ENCODE measurements around the gene BABAM2.
A peak's percentile ranks its signal among the peaks of the same experiment; 100 is the strongest.

BABAM2 gene

DNA sequence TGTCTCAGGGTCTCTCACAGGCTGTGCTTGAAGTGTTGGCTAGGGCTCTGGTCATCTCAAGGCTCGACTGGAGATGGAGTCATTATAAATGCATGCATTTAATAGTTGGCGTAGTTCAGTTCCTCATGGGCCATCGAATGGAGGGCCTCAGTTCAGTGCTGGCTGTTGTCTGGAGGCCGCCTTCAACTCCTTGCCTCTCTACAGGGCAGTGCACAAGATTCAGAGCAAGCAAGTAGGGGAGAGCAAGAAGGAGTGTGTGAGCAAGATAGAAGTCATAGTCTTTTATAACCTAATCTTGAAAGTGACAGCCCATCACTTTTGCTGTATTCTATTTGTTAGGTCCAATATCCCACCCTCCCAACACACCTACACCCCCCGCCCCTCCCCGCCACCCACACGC, 137.5 kb downstream of the BABAM2 start:
- no peak for ATAC-seq
- Mint-ChIP-seq H3K4me3 (no peak overlapping the region), H3K27me3 (no peaks in the 10 kb centered on the region)

GRCh38 chr2:28030600-28030999, 140.1 kb downstream of the BABAM2 start:
- no peak for ATAC-seq
- Mint-ChIP-seq H3K4me1 (peaks cover 7% of the 10 kb centered on the region), H3K9me3 (peaks cover 0 to 7% of the 10 kb centered on the region in 2 donors), H3K27me3 (no peaks in the 10 kb centered on the region), H3K4me3 (no peak overlapping the region), H3K27ac (no peak overlapping the region)
- no peak for DNase-seq

More for the DNA sequence above, 137.5 kb downstream of the BABAM2 start:
- no peak overlapping the region for H3K27ac Mint-ChIP-seq
- DNase-seq = no peak
- peaks cover 0 to 7% of the 10 kb centered on the region in 2 donors for H3K9me3 Mint-ChIP-seq
- peaks cover 7% of the 10 kb centered on the region for H3K4me1 Mint-ChIP-seq

- no peaks in the 10 kb centered on the region for H3K4me1 Mint-ChIP-seq
- no peak overlapping the region for H3K4me3 Mint-ChIP-seq
- no peaks in the 10 kb centered on the region for H3K9me3 Mint-ChIP-seq
- no peak overlapping the region for H3K27ac Mint-ChIP-seq
- no peaks in the 10 kb centered on the region for H3K27me3 Mint-ChIP-seq
- ATAC-seq (no peak), DNase-seq (no peak)
These were observed 142.3 kb downstream of the BABAM2 start for GRCh38 chr2:28032816-28033215.

GRCh38 chr2:28034696-28035095, 144.2 kb downstream of the BABAM2 start:
- no peak for ATAC-seq
- H3K4me1 Mint-ChIP-seq = peaks cover 6% of the 10 kb centered on the region
- no peak for DNase-seq
- H3K4me3 Mint-ChIP-seq = no peak overlapping the region
- H3K9me3 Mint-ChIP-seq = no peaks in the 10 kb centered on the region
- H3K27ac Mint-ChIP-seq = peak overlapping the region in 1 of 2 donors; percentile 0
- no peaks in the 10 kb centered on the region for H3K27me3 Mint-ChIP-seq

- Mint-ChIP-seq H3K27me3 (no peaks in the 10 kb centered on the region), H3K4me3 (no peak overlapping the region)
These were observed 144.7 kb downstream of the BABAM2 start for GRCh38 chr2:28035163-28035690.

DNA sequence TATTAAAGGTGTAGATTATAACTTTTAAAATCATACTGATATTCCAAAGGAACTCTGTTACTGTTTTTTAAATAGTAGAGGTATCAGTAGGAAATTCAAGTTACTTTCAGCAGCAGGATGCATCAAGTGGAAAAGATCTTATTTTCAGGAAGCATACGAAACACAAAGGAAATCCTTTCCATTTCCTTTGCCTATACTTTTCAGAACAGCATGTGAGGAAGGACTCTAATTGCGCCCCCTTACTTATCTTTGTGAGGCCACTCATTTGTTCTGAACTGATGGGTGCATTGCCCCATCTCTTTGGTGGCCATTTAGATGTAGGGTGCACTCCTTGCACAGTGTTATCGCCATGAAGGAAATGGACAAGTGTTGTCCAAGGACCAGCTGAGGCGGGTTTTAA, 145.3 kb downstream of the BABAM2 start:
- Mint-ChIP-seq H3K9me3 (no peaks in the 10 kb centered on the region), H3K27ac (no peak overlapping the region), H3K4me3 (no peak overlapping the region), H3K4me1 (peaks cover 6% of the 10 kb centered on the region), H3K27me3 (no peaks in the 10 kb centered on the region)
- ATAC-seq (no peak), DNase-seq (no peak)

More at GRCh38 chr2:28035163-28035690, 144.7 kb downstream of the BABAM2 start:
- no peak overlapping the region for H3K27ac Mint-ChIP-seq
- no peak for DNase-seq
- no peak for ATAC-seq
- H3K9me3 Mint-ChIP-seq = no peaks in the 10 kb centered on the region
- H3K4me1 Mint-ChIP-seq = peaks cover 6% of the 10 kb centered on the region

- ATAC-seq (no peak), DNase-seq (no peak)
- Mint-ChIP-seq H3K27ac (no peak overlapping the region), H3K4me1 (peaks cover 6% of the 10 kb centered on the region), H3K27me3 (no peaks in the 10 kb centered on the region), H3K9me3 (no peaks in the 10 kb centered on the region), H3K4me3 (no peak overlapping the region)
These were observed 145.8 kb downstream of the BABAM2 start for GRCh38 chr2:28036307-28036706.

- Mint-ChIP-seq H3K4me3 (no peak overlapping the region), H3K4me1 (peaks cover 6% of the 10 kb centered on the region), H3K9me3 (no peaks in the 10 kb centered on the region), H3K27ac (no peak overlapping the region), H3K27me3 (no peaks in the 10 kb centered on the region)
- no peak for ATAC-seq
- no peak for DNase-seq
These were observed 148.2 kb downstream of the BABAM2 start for GRCh38 chr2:28038722-28039121.

DNA sequence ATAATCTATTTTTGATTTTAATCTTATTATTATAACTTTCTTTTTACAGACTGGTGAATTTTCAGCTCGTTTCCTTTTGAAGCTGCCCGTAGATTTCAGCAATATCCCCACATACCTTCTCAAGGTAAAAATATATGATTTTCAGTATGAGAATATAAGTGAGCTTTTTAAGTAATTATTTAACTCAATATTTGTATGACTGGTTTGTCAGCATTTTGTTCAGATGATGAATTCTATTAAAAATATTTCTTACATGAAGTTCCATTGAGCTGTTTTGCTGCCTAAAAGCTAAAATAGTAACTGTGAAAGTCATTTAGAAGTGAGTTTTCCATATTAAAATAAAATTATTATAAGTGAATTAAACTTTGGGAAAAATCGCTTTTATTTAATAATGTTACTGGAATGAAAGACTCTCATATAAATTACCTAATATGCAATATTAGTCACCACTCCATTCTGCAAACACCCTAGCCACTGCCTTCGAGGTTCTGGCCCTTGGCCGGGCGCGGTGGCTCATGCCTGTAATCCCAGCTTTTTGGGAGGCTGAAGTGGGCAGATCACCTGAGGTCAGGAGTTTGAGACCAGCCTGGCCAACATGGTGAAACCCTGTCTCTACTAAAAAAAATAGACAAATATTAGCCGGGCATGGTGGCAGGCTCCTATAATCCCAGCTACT, 155.3 kb downstream of the BABAM2 start:
- Mint-ChIP-seq H3K27ac (no peak overlapping the region), H3K27me3 (no peaks in the 10 kb centered on the region), H3K4me3 (no peak overlapping the region), H3K4me1 (peaks cover 13% of the 10 kb centered on the region), H3K9me3 (no peaks in the 10 kb centered on the region)
- DNase-seq (no peak), ATAC-seq (no peak)

- no peak for ATAC-seq
- Mint-ChIP-seq H3K27ac (no peak overlapping the region), H3K27me3 (no peaks in the 10 kb centered on the region), H3K9me3 (no peaks in the 10 kb centered on the region), H3K4me1 (peaks cover 22% of the 10 kb centered on the region), H3K4me3 (no peak overlapping the region)
- no peak for DNase-seq
These were observed 156.4 kb downstream of the BABAM2 start for GRCh38 chr2:28046921-28047320.

GRCh38 chr2:28047681-28048080, 157.2 kb downstream of the BABAM2 start:
- no peaks in the 10 kb centered on the region for H3K9me3 Mint-ChIP-seq
- no peak overlapping the region for H3K4me3 Mint-ChIP-seq
- peaks cover 22% of the 10 kb centered on the region for H3K4me1 Mint-ChIP-seq
- no peak for ATAC-seq
- no peak overlapping the region for H3K27ac Mint-ChIP-seq
- no peak for DNase-seq
- no peaks in the 10 kb centered on the region for H3K27me3 Mint-ChIP-seq

DNA sequence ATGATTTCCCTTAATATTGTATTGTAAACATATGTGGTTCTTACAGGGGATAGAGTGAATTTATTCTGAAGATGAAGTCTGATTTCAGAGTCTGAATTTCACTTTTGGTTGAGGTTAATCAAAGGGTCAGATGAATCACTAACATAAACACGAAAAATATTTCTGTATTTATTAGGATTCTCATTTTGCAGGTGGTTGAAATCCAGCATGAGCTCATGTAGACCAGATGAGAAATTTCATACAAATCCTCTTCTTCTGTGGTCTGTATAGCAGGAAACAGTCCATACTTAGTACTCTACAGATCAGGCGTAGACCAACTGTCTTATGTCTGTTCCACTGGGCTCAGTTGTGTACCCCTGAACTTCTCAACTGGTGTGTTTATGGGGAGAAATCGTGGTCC, 157.8 kb downstream of the BABAM2 start:
- Mint-ChIP-seq H3K27me3 (no peaks in the 10 kb centered on the region), H3K27ac (peak overlapping the region in 1 of 2 donors; percentile 54), H3K9me3 (no peaks in the 10 kb centered on the region), H3K4me3 (no peak overlapping the region), H3K4me1 (peaks cover 22% of the 10 kb centered on the region)
- DNase-seq (no peak), ATAC-seq (no peak)

DNA sequence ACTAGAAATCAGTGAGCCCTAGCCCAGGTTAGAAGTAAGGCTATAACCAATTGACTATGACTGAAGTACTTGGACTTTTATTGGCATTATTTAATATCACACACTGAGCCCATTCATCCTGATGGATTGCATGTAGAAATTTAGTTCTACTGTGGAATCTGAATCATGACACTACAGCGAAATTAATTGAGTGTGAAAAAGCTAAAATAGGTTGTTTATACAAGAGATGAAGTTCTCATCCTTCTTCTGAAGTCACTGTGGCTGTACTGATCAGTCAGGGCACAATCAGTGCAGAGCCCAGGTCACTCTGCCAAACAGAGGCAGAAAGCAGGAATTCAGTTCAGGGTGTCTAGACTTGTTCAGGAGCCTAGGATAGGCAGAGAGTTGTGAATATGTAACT, 158.9 kb downstream of the BABAM2 start:
- DNase-seq (no peak), ATAC-seq (no peak)
- Mint-ChIP-seq H3K4me3 (no peak overlapping the region), H3K27ac (no peak overlapping the region), H3K9me3 (no peaks in the 10 kb centered on the region), H3K27me3 (no peaks in the 10 kb centered on the region), H3K4me1 (peaks cover 24% of the 10 kb centered on the region)

DNA sequence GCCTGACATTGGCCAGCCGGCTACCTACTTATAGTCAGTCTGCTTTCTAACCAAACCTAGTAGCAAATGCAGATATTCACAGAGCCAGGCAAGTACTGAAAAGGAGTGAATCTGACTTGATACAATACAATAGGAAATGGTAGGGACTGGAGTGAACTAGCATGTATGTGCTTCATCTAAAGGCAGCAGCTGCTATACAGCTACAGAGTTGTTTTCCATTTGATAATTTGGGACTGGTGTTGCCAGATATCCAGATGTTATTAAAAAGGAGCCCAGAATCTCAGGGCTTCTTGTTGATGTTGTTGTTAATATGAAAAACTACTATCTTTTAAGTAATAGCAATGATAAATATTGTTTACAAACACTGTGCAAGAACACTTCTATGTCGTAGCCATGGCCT, 159.4 kb downstream of the BABAM2 start:
- H3K27me3 Mint-ChIP-seq = no peaks in the 10 kb centered on the region
- H3K4me1 Mint-ChIP-seq = peaks cover 29% of the 10 kb centered on the region
- H3K27ac Mint-ChIP-seq = no peak overlapping the region
- H3K9me3 Mint-ChIP-seq = no peaks in the 10 kb centered on the region
- H3K4me3 Mint-ChIP-seq = no peak overlapping the region
- ATAC-seq = no peak
- no peak for DNase-seq

DNA sequence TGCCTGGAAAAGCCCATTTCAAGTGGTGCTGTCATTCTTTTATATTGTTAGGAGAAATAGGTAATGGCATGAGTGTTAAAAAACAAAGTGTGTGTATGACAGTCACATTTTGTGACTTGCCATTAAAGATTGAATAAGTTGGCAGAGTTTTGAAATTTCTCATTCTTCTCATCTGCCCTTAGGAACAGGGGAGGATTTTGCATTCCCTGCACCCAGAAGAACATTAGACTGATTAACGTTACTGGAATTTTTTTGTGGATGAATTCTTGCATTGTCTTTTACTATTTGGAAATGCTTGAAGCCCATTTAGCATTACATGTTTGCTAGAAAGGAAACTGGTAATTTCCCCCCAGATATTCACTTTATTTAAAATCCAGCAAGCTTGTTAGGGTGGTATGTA, 162.2 kb downstream of the BABAM2 start:
- H3K4me3 Mint-ChIP-seq = no peak overlapping the region
- no peaks in the 10 kb centered on the region for H3K27me3 Mint-ChIP-seq
- no peaks in the 10 kb centered on the region for H3K9me3 Mint-ChIP-seq
- DNase-seq (no peak), ATAC-seq (no peak)
- no peak overlapping the region for H3K27ac Mint-ChIP-seq
- H3K4me1 Mint-ChIP-seq = peaks cover 37% of the 10 kb centered on the region

DNA sequence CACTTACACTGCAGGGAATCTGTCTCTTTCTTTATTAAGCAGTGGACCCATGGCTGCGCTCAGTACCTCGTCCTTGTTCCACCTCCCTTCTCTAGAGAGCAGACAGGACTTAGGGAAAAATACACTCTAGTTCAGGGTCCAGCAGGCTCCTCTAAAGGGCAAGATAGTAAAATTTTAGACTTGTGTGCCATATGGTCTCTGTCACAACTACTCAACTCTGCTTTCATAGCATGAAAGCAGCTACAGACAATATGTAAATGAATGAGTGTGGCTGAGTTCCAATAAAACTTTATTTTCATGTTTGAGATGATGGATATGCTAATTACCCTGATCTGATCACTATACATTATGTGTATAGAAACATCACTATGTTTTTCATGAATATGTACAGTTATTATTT, 163.1 kb downstream of the BABAM2 start:
- Mint-ChIP-seq H3K27ac (no peak overlapping the region), H3K4me3 (no peak overlapping the region), H3K4me1 (peaks cover 28% of the 10 kb centered on the region), H3K27me3 (no peaks in the 10 kb centered on the region), H3K9me3 (no peaks in the 10 kb centered on the region)
- DNase-seq (no peak), ATAC-seq (no peak)

DNA sequence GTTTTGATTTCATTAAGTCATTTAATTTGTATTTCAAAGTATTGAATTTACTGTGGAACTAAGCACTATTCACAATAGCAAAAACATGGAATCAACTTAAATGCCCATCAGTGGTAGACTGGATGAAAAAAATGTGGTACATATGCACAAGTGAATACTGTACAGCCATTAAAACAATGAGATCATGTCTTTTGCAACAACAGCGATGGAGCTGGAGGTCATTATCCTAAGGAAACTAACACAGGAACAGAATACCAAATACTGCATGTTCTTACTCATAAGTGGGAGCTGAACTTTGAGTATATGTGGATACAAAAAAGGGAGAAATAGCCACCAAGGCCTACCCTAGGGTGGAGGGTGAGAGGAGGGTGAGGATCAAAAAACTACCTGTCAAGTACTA, 164.4 kb downstream of the BABAM2 start:
- Mint-ChIP-seq H3K27ac (no peak overlapping the region), H3K4me3 (no peak overlapping the region), H3K27me3 (no peaks in the 10 kb centered on the region), H3K4me1 (peaks cover 28% of the 10 kb centered on the region), H3K9me3 (no peaks in the 10 kb centered on the region)
- no peak for DNase-seq
- no peak for ATAC-seq

Data from stimulated activated naive CD8-positive, alpha-beta T cell treated with anti-CD3 and anti-CD28 coated beads, Interleukin-15, amount 100 ng/mL, for 72 hours (primary cell).